ENCODE results near the gene ZFYVE27.

The ZFYVE27 gene

DNA sequence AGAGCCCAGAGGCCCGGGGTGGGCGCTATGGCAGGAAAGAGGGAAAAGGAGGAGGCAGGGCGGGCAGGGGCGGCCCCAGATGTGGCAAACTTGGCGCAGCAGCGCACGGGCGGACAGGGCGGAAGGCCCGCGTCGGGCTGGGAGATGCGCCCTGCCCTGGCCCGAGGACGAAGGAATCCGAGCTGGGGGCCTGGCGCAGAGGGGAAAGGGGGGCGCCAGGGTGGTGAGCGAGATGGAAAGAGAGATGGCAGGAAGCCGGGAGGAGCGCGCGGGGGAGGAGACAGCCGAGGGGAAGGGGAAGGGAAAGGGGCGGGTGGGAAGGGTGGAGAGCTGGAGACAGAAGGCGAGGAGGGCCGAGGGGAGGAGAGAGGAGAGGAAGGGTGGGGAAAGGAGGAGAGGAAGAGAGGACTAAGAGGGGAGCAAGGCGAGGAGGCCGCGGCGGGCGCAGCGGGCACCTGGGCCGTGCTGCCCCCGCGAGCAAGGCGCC lies 23.5 kb upstream of the ZFYVE27 start, which contains the start of gene MARVELD1:
Gene MARVELD1 (plus strand): TSS at position 392 of the 487 bp plus-strand sequence. CDS start 147 bp downstream, outside the sequence.
- no peak for TF ChIP-seq Cebpa-rat (IDR thresholded peaks at IDR 0.05)
- peaks cover 0 to 37% (median 36%) of the 10 kb centered on the region in 11 experiments; a peak in 17 of 22 replicates for H4K20me1 ChIP-seq
- peak within 1 kb of the TSS; percentile 59 to 86 (median 80) for H3K4me3 ChIP-seq
- peaks cover 12 to 32% (median 18%) of the 10 kb centered on the region in 11 experiments; a peak in 20 of 22 replicates for H3K36me3 ChIP-seq
- H3K4me2 ChIP-seq = peak within 1 kb of the TSS; percentile 88 to 100 (median 96)
- peak within 1 kb of the TSS; percentile 91 to 97 (median 94) for H3K27ac ChIP-seq
- H3K9me3 ChIP-seq (replicated peaks in 1 of 11) = no peaks in the 10 kb centered on the region
- peaks cover 44 to 68% (median 59%) of the 10 kb centered on the region in 10 experiments for H3K4me1 ChIP-seq
- H3K27me3 ChIP-seq = no peaks in the 10 kb centered on the region
- H3K9ac ChIP-seq = peak within 1 kb of the TSS; percentile 90 to 96 (median 93)

DNA sequence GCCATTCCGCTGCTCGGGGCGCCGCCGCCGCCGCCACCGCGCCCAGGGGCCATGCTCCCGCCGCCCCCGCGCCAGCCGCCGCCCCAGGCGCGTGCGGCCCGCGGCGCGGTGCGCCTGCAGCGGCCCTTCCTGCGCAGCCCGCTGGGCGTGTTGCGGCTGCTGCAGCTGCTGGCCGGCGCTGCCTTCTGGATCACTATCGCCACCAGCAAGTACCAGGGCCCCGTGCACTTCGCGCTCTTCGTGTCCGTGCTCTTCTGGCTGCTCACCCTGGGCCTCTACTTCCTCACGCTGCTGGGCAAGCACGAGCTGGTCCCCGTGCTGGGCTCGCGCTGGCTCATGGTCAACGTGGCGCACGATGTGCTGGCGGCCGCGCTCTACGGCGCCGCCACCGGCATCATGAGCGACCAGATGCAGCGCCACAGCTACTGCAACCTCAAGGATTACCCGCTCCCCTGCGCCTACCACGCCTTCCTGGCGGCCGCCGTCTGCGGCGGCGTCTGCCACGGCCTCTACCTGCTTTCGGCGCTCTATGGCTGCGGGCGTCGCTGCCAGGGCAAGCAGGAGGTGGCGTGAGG lies 23.0 kb upstream of the ZFYVE27 start:
- H3K9me3 ChIP-seq (replicated peaks in 1 of 11) = no peaks in the 10 kb centered on the region
- peak overlapping the region; percentile 88 to 100 (median 96) for H3K4me2 ChIP-seq
- peak overlapping the region; percentile 59 to 86 (median 80) for H3K4me3 ChIP-seq
- H3K4me1 ChIP-seq = peaks cover 49 to 73% (median 64%) of the 10 kb centered on the region in 10 experiments
- peaks cover 14 to 37% (median 22%) of the 10 kb centered on the region in 11 experiments; a peak in 20 of 22 replicates for H3K36me3 ChIP-seq
- no peak for TF ChIP-seq Cebpa-rat (IDR thresholded peaks at IDR 0.05)
- peak overlapping the region; percentile 90 to 96 (median 93) for H3K9ac ChIP-seq
- H3K27ac ChIP-seq = peak overlapping the region; percentile 91 to 97 (median 94)
- H3K27me3 ChIP-seq = no peaks in the 10 kb centered on the region
- peaks cover 0 to 42% (median 41%) of the 10 kb centered on the region in 11 experiments; a peak in 18 of 22 replicates for H4K20me1 ChIP-seq

GRCh38 chr10:97714401-97715258 lies 22.3 kb upstream of the ZFYVE27 start:
- no peaks in the 10 kb centered on the region for H3K27me3 ChIP-seq
- H3K27ac ChIP-seq = peak overlapping the region; percentile 91 to 97 (median 94)
- H3K4me3 ChIP-seq = peak overlapping the region; percentile 59 to 86 (median 80)
- H3K4me1 ChIP-seq = peaks cover 56 to 75% (median 69%) of the 10 kb centered on the region in 10 experiments
- peak overlapping the region; percentile 88 to 100 (median 96) for H3K4me2 ChIP-seq
- H3K9ac ChIP-seq = peak overlapping the region; percentile 90 to 96 (median 93)
- no peaks in the 10 kb centered on the region for H3K9me3 ChIP-seq (replicated peaks in 1 of 11)
- H4K20me1 ChIP-seq = peaks cover 0 to 49% (median 49%) of the 10 kb centered on the region in 11 experiments; a peak in 18 of 22 replicates
- H3K36me3 ChIP-seq = peaks cover 14 to 44% (median 29%) of the 10 kb centered on the region in 11 experiments; a peak in 20 of 22 replicates
- TF ChIP-seq Cebpa-rat (IDR thresholded peaks at IDR 0.05) = no peak

- Histone ChIP-seq H3K9me3 (replicated peaks in 1 of 11) (no peaks in the 10 kb centered on the region), H3K27me3 (no peaks in the 10 kb centered on the region), H3K4me1 (peaks cover 58 to 71% (median 68%) of the 10 kb centered on the region in 10 experiments), H3K4me2 (peak overlapping the region; percentile 88 to 100 (median 96)), H3K9ac (peak overlapping the region; percentile 90 to 96 (median 93)), H3K36me3 (peaks cover 14 to 52% (median 32%) of the 10 kb centered on the region in 11 experiments; a peak in 20 of 22 replicates), H3K27ac (peak overlapping the region; percentile 91 to 97 (median 94)), H3K4me3 (peak overlapping the region; percentile 59 to 86 (median 80)), H4K20me1 (peaks cover 0 to 51% (median 49%) of the 10 kb centered on the region in 11 experiments; a peak in 18 of 22 replicates)
- TF ChIP-seq Cebpa-rat (IDR thresholded peaks at IDR 0.05) = no peak
These were observed 21.6 kb upstream of the ZFYVE27 start for GRCh38 chr10:97715259-97715874.

GRCh38 chr10:97717627-97718026 lies 19.3 kb upstream of the ZFYVE27 start:
- peak overlapping the region; percentile 88 to 100 (median 96) for H3K4me2 ChIP-seq
- peak overlapping the region in 6 of 10 experiments; percentile 7 to 86 (median 54); a peak in 9 of 20 replicates for H3K4me3 ChIP-seq
- peak overlapping the region in 8 of 11 experiments; percentile 5 to 65 (median 41); a peak in 11 of 22 replicates for H3K27ac ChIP-seq
- H3K36me3 ChIP-seq = peaks cover 14 to 72% (median 44%) of the 10 kb centered on the region in 11 experiments; a peak in 20 of 22 replicates
- H3K9ac ChIP-seq = peak overlapping the region in 7 of 11 experiments; percentile 1 to 52 (median 44); a peak in 9 of 22 replicates
- no peaks in the 10 kb centered on the region for H3K27me3 ChIP-seq
- H3K9me3 ChIP-seq (replicated peaks in 1 of 11) = no peaks in the 10 kb centered on the region
- H3K4me1 ChIP-seq = peaks cover 53 to 63% (median 57%) of the 10 kb centered on the region in 10 experiments
- H4K20me1 ChIP-seq = peaks cover 0 to 51% (median 49%) of the 10 kb centered on the region in 11 experiments; a peak in 18 of 22 replicates
- no peak for TF ChIP-seq Cebpa-rat (IDR thresholded peaks at IDR 0.05)

DNA sequence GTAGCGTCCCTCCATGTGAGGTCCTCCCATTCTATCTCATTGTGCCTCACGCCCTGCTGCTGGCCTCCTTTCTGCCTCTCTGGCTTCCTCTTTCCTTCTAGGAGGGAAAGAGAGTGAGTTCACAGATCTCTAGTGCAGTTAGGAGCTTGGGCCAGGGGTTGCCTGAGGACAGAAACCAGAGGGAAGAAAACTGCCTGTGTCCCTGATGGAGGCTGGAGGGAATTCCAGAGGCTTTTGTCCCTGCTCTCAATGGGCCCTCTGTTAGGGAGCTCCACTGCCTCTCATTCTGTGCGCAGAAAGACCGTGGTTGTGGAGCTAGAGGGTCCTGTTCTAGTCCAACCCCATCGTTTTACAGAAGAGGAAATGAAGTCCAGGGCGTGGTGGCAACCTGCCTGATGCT lies 18.8 kb upstream of the ZFYVE27 start:
- Histone ChIP-seq H3K4me3 (peak overlapping the region in 6 of 10 experiments; percentile 8 to 86 (median 54); a peak in 9 of 20 replicates), H4K20me1 (peaks cover 0 to 51% (median 49%) of the 10 kb centered on the region in 11 experiments; a peak in 18 of 22 replicates), H3K36me3 (peaks cover 14 to 77% (median 44%) of the 10 kb centered on the region in 11 experiments; a peak in 20 of 22 replicates), H3K4me2 (peak overlapping the region; percentile 88 to 100 (median 96)), H3K4me1 (peaks cover 49 to 60% (median 52%) of the 10 kb centered on the region in 10 experiments), H3K27ac (peak overlapping the region in 10 of 11 experiments; percentile 2 to 65 (median 38); a peak in 16 of 22 replicates), H3K9me3 (replicated peaks in 1 of 11) (no peaks in the 10 kb centered on the region), H3K27me3 (no peaks in the 10 kb centered on the region), H3K9ac (peak overlapping the region; percentile 3 to 52 (median 37); a peak in 18 of 22 replicates)
- no peak for TF ChIP-seq Cebpa-rat (IDR thresholded peaks at IDR 0.05)

GRCh38 chr10:97718659-97719142 lies 18.2 kb upstream of the ZFYVE27 start:
- Histone ChIP-seq H4K20me1 (peaks cover 0 to 51% (median 49%) of the 10 kb centered on the region in 11 experiments; a peak in 18 of 22 replicates), H3K4me3 (peak overlapping the region in 4 of 10 experiments; percentile 14 to 86 (median 80); a peak in 6 of 20 replicates), H3K36me3 (peaks cover 14 to 78% (median 44%) of the 10 kb centered on the region in 11 experiments; a peak in 20 of 22 replicates), H3K9me3 (replicated peaks in 1 of 11) (no peaks in the 10 kb centered on the region), H3K27ac (peak overlapping the region in 10 of 11 experiments; percentile 2 to 65 (median 38); a peak in 16 of 22 replicates), H3K9ac (peak overlapping the region; percentile 3 to 52 (median 37); a peak in 17 of 22 replicates), H3K27me3 (no peaks in the 10 kb centered on the region), H3K4me1 (peaks cover 48 to 59% (median 51%) of the 10 kb centered on the region in 10 experiments), H3K4me2 (peak overlapping the region; percentile 88 to 100 (median 96))
- no peak for TF ChIP-seq Cebpa-rat (IDR thresholded peaks at IDR 0.05)
